Loucy (cell line): ENCODE measurements around the gene ZNF544.

Experiments used
- EZH2phosphoT487 ChIP-seq: fragments of 200-600 bp; IDR thresholded peaks from 2 replicates; pipeline ENCODE4 v1.6.1; 2018; ENCODE audit warnings: antibody characterized with exemption, mild to moderate bottlenecking, moderate library complexity, borderline replicate concordance
- TF ChIP-seq, protein P1 (sequence below): fragments of 200-600 bp; sonication (generic); conservative IDR thresholded peaks from 2 replicates; pipeline ENCODE4 v1.5.1; 2014; ENCODE audit warnings: mild to moderate bottlenecking, antibody characterized with exemption, low read length

DNA sequence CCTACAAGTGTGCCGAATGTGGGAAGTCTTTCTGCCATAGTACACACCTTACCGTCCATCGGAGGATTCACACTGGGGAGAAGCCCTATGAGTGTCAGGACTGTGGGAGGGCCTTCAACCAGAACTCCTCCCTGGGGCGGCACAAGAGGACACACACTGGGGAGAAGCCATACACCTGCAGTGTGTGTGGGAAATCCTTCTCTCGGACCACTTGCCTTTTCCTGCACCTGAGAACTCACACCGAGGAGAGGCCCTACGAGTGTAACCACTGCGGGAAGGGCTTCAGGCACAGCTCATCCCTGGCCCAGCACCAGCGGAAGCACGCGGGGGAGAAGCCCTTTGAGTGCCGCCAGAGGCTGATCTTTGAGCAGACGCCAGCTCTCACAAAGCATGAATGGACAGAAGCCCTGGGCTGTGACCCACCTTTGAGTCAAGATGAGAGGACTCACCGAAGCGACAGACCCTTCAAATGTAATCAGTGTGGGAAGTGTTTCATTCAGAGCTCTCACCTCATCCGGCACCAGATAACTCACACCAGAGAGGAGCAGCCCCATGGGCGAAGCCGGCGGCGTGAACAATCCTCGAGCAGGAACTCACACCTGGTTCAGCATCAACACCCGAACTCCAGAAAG is 66.1 kb downstream of the ZNF544 start:
- TF ChIP-seq, protein P1, sequence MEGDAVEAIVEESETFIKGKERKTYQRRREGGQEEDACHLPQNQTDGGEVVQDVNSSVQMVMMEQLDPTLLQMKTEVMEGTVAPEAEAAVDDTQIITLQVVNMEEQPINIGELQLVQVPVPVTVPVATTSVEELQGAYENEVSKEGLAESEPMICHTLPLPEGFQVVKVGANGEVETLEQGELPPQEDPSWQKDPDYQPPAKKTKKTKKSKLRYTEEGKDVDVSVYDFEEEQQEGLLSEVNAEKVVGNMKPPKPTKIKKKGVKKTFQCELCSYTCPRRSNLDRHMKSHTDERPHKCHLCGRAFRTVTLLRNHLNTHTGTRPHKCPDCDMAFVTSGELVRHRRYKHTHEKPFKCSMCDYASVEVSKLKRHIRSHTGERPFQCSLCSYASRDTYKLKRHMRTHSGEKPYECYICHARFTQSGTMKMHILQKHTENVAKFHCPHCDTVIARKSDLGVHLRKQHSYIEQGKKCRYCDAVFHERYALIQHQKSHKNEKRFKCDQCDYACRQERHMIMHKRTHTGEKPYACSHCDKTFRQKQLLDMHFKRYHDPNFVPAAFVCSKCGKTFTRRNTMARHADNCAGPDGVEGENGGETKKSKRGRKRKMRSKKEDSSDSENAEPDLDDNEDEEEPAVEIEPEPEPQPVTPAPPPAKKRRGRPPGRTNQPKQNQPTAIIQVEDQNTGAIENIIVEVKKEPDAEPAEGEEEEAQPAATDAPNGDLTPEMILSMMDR = no peak
- TF ChIP-seq EZH2phosphoT487 = no peak
